Cardiac fibroblast (primary cell): ENCODE data around the gene UVSSA.
"Not testable (repeated sequence)": the region's sequence is repeated elsewhere in the genome, so short reads cannot be mapped to it uniquely, and the experiment has no call there.

Experiments
- DNase-seq, 2 donors: peaks; one replicate each; pipeline versions ENCODE4 v3.0.0 to v3.0.0-alpha.2; 2010; ENCODE audit warnings: low read depth in 2 of 2
- H3K4me3 ChIP-seq, 2 donors: replicated peaks in 1 of 2; 1 replicate in 1 of 2; 2 replicates in 1 of 2; pipeline ENCODE4 v1.5.1; 2011; ENCODE audit warnings: low read depth in 2 of 2, low read length in 2 of 2, mild to moderate bottlenecking in 2 of 2, moderate library complexity in 1 of 2
- CTCF ChIP-seq: IDR thresholded peaks from one replicate; pipeline ENCODE4 v1.5.1; 2011; ENCODE audit warnings: low read depth, mild to moderate bottlenecking, low read length, inconsistent platforms

The UVSSA gene

GRCh38 chr4:1369479-1370079 is 22.6 kb downstream of the UVSSA start:
- DNase-seq = no peak
- H3K4me3 ChIP-seq = no peak overlapping the region
- TF ChIP-seq CTCF = no peak

GRCh38 chr4:1370321-1371124 is 23.5 kb downstream of the UVSSA start:
- no peak for TF ChIP-seq CTCF
- DNase-seq = no peak
- no peak overlapping the region for H3K4me3 ChIP-seq

- H3K4me3 ChIP-seq = no peak overlapping the region
- no peak for TF ChIP-seq CTCF
- DNase-seq = no peak
These were observed 24.5 kb downstream of the UVSSA start for GRCh38 chr4:1371176-1372165.

- not testable (repeated sequence) for H3K4me3 ChIP-seq, DNase-seq
These were observed 25.6 kb downstream of the UVSSA start for GRCh38 chr4:1372576-1372975.

- no peak overlapping the region for H3K4me3 ChIP-seq
- no peak for DNase-seq
- no peak for TF ChIP-seq CTCF
These were observed 27.1 kb downstream of the UVSSA start for GRCh38 chr4:1373892-1374705.

- DNase-seq = no peak
- H3K4me3 ChIP-seq = no peak overlapping the region
- no peak for TF ChIP-seq CTCF
These were observed 27.7 kb downstream of the UVSSA start for GRCh38 chr4:1374706-1375045.
